H1 (cell line): Measurements from ENCODE around the gene SEC63. TPM values are rescaled to one million over a fixed set of nuclear protein-coding genes. Genes with fewer than 3 reads are reported as not detected.
"Not testable (repeated sequence)": the region's sequence is repeated elsewhere in the genome, so short reads cannot be mapped to it uniquely, and the experiment has no call there.

Experiments
- CTCF ChIA-PET: fragments of 300-600 bp; sonication (Branson Sonifier 250); formaldehyde crosslinking; loops from one replicate; lab custom pipeline; 2021; ENCODE audit not compliant: partially characterized antibody; lab: Charles Lee
- POLR2A ChIA-PET: fragments of 300-600 bp; sonication (Branson Sonifier 250); formaldehyde crosslinking; loops from one replicate; lab custom pipeline; 2021; ENCODE audit warnings: inconsistent platforms; ENCODE audit not compliant: partially characterized antibody; lab: Charles Lee
- DNase-seq, 2 experiments: peaks; one replicate each; pipeline versions ENCODE4 v3.0.0 to v3.0.0-alpha.2; 2010 to 2022; ENCODE audit warnings: low spot score in 2 of 2, low read depth in 1 of 2, mixed read lengths in 1 of 2
- FAIRE-seq: peaks from 2 replicates; lab custom pipeline; 2011; peaks lifted over from hg19 to GRCh38; lab: Jason Lieb, UNC
- H2AFZ ChIP-seq: 2 replicates; pipeline ENCODE4 v1.8.1; 2012; ENCODE audit warnings: low read length, inconsistent platforms
- H2AK5ac ChIP-seq: 2 replicates; pipeline ENCODE4 v1.6.1; 2013; ENCODE audit warnings: low read depth, low read length
- H2BK120ac ChIP-seq: replicated peaks from 2 replicates; pipeline ENCODE3; 2013; ENCODE audit warnings: low read depth, low read length, inconsistent platforms
- H2BK12ac ChIP-seq: 2 replicates; pipeline ENCODE4 v1.6.1; 2013; ENCODE audit warnings: low read depth, low read length
- H2BK15ac ChIP-seq: 2 replicates; pipeline ENCODE4 v1.6.1; 2013; ENCODE audit warnings: low read length
- H2BK20ac ChIP-seq: 2 replicates; pipeline ENCODE4 v1.6.1; 2013; ENCODE audit warnings: low read length
- H2BK5ac ChIP-seq: 2 replicates; pipeline ENCODE4 v1.6.1; 2013; ENCODE audit warnings: low read depth, low read length
- H3K14ac ChIP-seq: 2 replicates; pipeline ENCODE4 v1.6.1; 2013; ENCODE audit warnings: inconsistent platforms; ENCODE audit not compliant: insufficient read length
- H3K18ac ChIP-seq: 2 replicates; pipeline ENCODE4 v1.6.1; 2013; ENCODE audit warnings: low read length; ENCODE audit errors: extremely low read depth
- H3K23ac ChIP-seq: 2 replicates; pipeline ENCODE4 v1.6.1; 2013; ENCODE audit warnings: inconsistent platforms; ENCODE audit not compliant: insufficient read length
- H3K23me2 ChIP-seq: 2 replicates; pipeline ENCODE4 v1.6.1; 2013; ENCODE audit warnings: low read depth, low read length
- H3K27ac ChIP-seq: 2 replicates; pipeline ENCODE4 v1.6.1; 2011; ENCODE audit warnings: low read depth, low read length, inconsistent platforms
- H3K27me3 ChIP-seq, 4 experiments: replicated peaks in 1 of 4; 1 replicate in 1 of 4; 2 replicates in 3 of 4; pipeline versions ENCODE4 v1.6.1 to v1.8.1; 2011 to 2013; ENCODE audit warnings: low read length in 3 of 4, mild to moderate bottlenecking in 3 of 4, inconsistent platforms in 2 of 4, mixed read lengths in 2 of 4, moderate library complexity in 1 of 4; ENCODE audit not compliant: control insufficient read depth in 3 of 4, insufficient read depth in 3 of 4; ENCODE audit errors: extremely low read depth in 1 of 4
- H3K36me3 ChIP-seq, 4 experiments: 2 replicates each; pipeline versions ENCODE4 v1.6.1 to v1.8.1; 2011 to 2013; ENCODE audit warnings: mild to moderate bottlenecking in 4 of 4, low read length in 3 of 4, moderate library complexity in 2 of 4, control low read depth in 1 of 4, inconsistent platforms in 1 of 4; ENCODE audit not compliant: insufficient read depth in 4 of 4, control insufficient read depth in 2 of 4
- H3K4ac ChIP-seq: replicated peaks from 2 replicates; pipeline ENCODE3; 2013; ENCODE audit warnings: low read length, low read depth, mixed read lengths, inconsistent platforms; ENCODE audit not compliant: insufficient read length
- H3K4me1 ChIP-seq, 4 experiments: replicated peaks in 1 of 4; 1 replicate in 1 of 4; 2 replicates in 3 of 4; pipeline versions ENCODE4 v1.6.1 to v1.8.1; 2011 to 2013; ENCODE audit warnings: low read length in 3 of 4, inconsistent platforms in 2 of 4, mixed read lengths in 1 of 4; ENCODE audit not compliant: insufficient read depth in 4 of 4, control insufficient read depth in 3 of 4
- H3K4me2 ChIP-seq, 2 experiments: 2 replicates each; pipeline versions ENCODE4 v1.6.1 to v1.8.1; 2011 to 2013; ENCODE audit warnings: low read depth in 2 of 2, low read length in 2 of 2, control low read depth in 1 of 2, inconsistent platforms in 1 of 2, mild to moderate bottlenecking in 1 of 2; ENCODE audit not compliant: insufficient read depth in 1 of 2
- H3K4me3 ChIP-seq, 4 experiments: fragments of 200-600, 300-600 bp in 1 of 4; sonication (generic), shearing (Covaris generic), sonication (Bioruptor Twin) in 1 of 4; 2 replicates each; pipeline versions ENCODE4 v1.5.1 to v1.8.1; 2011 to 2016; ENCODE audit warnings: low read length in 4 of 4, low read depth in 3 of 4, control low read depth in 2 of 4, inconsistent platforms in 2 of 4, mild to moderate bottlenecking in 2 of 4, mixed read lengths in 1 of 4, moderate library complexity in 1 of 4; ENCODE audit not compliant: insufficient read depth in 2 of 4; ENCODE audit errors: extremely low read depth in 1 of 4
- H3K56ac ChIP-seq: replicated peaks from 2 replicates; pipeline ENCODE3; 2013; ENCODE audit warnings: low read depth, mild to moderate bottlenecking, mixed read lengths, low read length, inconsistent platforms; ENCODE audit not compliant: insufficient read length
- H3K79me1 ChIP-seq: 2 replicates; pipeline ENCODE4 v1.6.1; 2013; ENCODE audit warnings: low read depth, low read length, control low read depth
- H3K79me2 ChIP-seq, 2 experiments: 2 replicates each; pipeline versions ENCODE4 v1.6.1 to v1.8.1; 2012 to 2013; ENCODE audit warnings: low read length in 2 of 2, mild to moderate bottlenecking in 2 of 2, inconsistent platforms in 1 of 2; ENCODE audit not compliant: insufficient read depth in 2 of 2, control insufficient read depth in 1 of 2
- H3K9ac ChIP-seq, 4 experiments: replicated peaks in 1 of 4; 1 replicate in 1 of 4; 2 replicates in 3 of 4; pipeline versions ENCODE4 v1.6.1 to v1.8.1; 2011 to 2013; ENCODE audit warnings: low read depth in 3 of 4, low read length in 3 of 4, control low read depth in 2 of 4, mild to moderate bottlenecking in 2 of 4, moderate library complexity in 2 of 4, inconsistent platforms in 1 of 4; ENCODE audit errors: extremely low read depth in 1 of 4
- H3K9me3 ChIP-seq, 2 experiments: 2 replicates each; pipeline versions ENCODE4 v1.6.1 to v1.8.1; 2012 to 2013; ENCODE audit warnings: mild to moderate bottlenecking in 2 of 2, moderate library complexity in 2 of 2, control low read depth in 1 of 2, inconsistent platforms in 1 of 2, low read depth in 1 of 2, low read length in 1 of 2, mixed read lengths in 1 of 2; ENCODE audit not compliant: insufficient read depth in 2 of 2
- H4K20me1 ChIP-seq, 2 experiments: replicated peaks in 1 of 2; 2 replicates each; pipeline versions ENCODE3 to v1.8.1; 2011 to 2013; ENCODE audit warnings: inconsistent platforms in 2 of 2, low read length in 2 of 2, mild to moderate bottlenecking in 1 of 2; ENCODE audit not compliant: insufficient read depth in 2 of 2, control insufficient read depth in 1 of 2
- H4K5ac ChIP-seq: 2 replicates; pipeline ENCODE4 v1.6.1; 2013; ENCODE audit warnings: low read length, low read depth, mixed read lengths, inconsistent platforms; ENCODE audit not compliant: insufficient read length
- H4K8ac ChIP-seq: 2 replicates; pipeline ENCODE4 v1.8.0; 2013; ENCODE audit warnings: mild to moderate bottlenecking, moderate library complexity, low read length, inconsistent platforms; ENCODE audit not compliant: insufficient read depth; ENCODE audit errors: extremely low read depth
- H4K91ac ChIP-seq: replicated peaks from 2 replicates; pipeline ENCODE3; 2013; ENCODE audit warnings: low read length, mixed read lengths, inconsistent platforms; ENCODE audit not compliant: insufficient read length
- TCF12 ChIP-seq: IDR thresholded peaks from 2 replicates; pipeline ENCODE4 v1.6.1; 2011; ENCODE audit warnings: low read depth, mild to moderate bottlenecking, low read length
- WGBS, 2 experiments: shearing (Covaris generic) in 1 of 2; methylation state at CpG; one replicate each; pipeline versions ENCODE4 v1.1.6 to v1.1.7; 2013 to 2015; ENCODE audit warnings: low lambda C conversion rate in 2 of 2, mixed read lengths in 2 of 2, inconsistent platforms in 1 of 2, low coverage in 1 of 2, missing lambda C conversion rate in 1 of 2; ENCODE audit not compliant: insufficient replicate concordance in 2 of 2, insufficient coverage in 1 of 2, insufficient read length in 1 of 2; ENCODE audit errors: extremely low coverage in 1 of 2, missing lambda C conversion rate in 1 of 2; 5-methylcytosine and 5-hydroxymethylcytosine counted together
- polyA plus RNA-seq, 7 experiments: library from polyadenylated mRNA; depleted of rRNA in 3 of 7; stranded (reverse) in 5 of 7; unstranded in 2 of 7; fragments of >200 nt in 5 of 7; fragments of 200-250 nt in 2 of 7; gene quantifications; 1 replicate in 5 of 7; 2 replicates in 1 of 7; 4 replicates in 1 of 7; pipeline versions ENCODE4 v1.2.1 to v1.2.3, GENCODE V29; 2011 to 2013; ENCODE audit warnings: missing spikeins in 2 of 7, mixed read lengths in 2 of 7
- total RNA-seq: library from RNA; stranded (reverse); fragmentation: NEBNext Ultra II Directional; extraction: Animal tissue kit (Norgen Biotek cat#: 25700); gene quantifications from 2 replicates; pipeline ENCODE4 v1.2.1, GENCODE V29; 2021

Gene SEC63
- total and polyA plus RNA-seq, 2 of the 8 experiments (the other 6 are each of a cell fraction or from before 2014, with no cell fraction given): 17.3 to 121 TPM

DNA sequence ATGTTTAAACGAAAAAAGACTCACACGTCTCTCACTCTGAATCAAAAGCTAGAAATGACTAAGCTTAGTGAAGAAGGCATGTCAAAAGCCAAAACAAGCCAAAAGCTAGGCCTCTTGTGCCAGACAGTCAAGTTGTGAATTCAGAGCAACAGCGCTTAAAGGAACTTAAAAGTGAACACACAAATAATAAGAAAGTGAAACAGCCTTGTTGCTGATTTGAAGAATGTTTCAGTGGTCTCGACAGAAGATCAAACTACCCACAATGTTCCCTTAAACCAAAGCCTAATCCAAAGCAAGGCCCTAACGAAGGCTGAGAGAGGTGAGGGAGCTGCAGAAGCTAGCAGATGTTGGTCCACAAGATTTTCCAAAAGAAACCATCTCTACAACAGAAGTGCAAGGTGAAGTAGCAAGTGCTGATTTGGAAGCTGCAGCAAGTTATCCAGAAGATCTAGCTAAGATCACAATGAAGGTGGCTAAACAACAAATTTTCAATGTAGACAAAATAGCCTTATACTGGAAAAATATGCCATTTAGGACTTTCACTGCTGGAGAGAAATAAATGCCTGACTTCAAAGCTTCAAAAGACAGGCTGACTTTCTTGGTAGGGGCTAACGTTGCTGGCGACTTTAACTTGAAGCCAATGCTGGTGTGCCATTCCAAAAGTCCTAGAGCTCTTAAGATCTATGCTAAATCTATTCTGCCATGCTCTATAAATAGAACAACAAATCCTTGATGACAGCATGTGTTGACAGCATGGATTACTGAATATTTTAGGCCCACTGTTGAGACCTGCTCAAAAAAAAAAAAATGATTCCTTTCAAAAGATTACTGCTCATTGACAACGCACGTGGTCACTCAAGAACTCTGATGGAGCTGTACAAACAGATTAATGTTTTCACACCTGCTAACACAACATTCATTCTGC lies 40.3 kb downstream of the SEC63 start (continued):
- 0 out of 2 replicates have a peak, but pooled peaks have one; percentile 33 for TF ChIP-seq TCF12

GRCh38 chr6:107916961-107917360 lies 41.0 kb downstream of the SEC63 start:
- Histone ChIP-seq H3K9me3 (peaks cover 61 to 66% of the 10 kb centered on the region in 2 experiments), H3K36me3 (peaks cover 9 to 96% (median 57%) of the 10 kb centered on the region in 4 experiments), H3K4me3 (peak overlapping the region in 1 of 4 experiments; percentile 38; a peak in 3 of 8 replicates)
- H2BK20ac ChIP-seq, H3K27me3 ChIP-seq, H3K4me2 ChIP-seq, H2BK15ac ChIP-seq, FAIRE-seq, H2AK5ac ChIP-seq, H3K23me2 ChIP-seq, H3K4ac ChIP-seq, POLR2A ChIA-PET, H3K23ac ChIP-seq, H3K79me1 ChIP-seq, H2AFZ ChIP-seq, H3K9ac ChIP-seq, H4K5ac ChIP-seq, H3K14ac ChIP-seq, H2BK120ac ChIP-seq, H3K27ac ChIP-seq, H3K4me1 ChIP-seq, CTCF ChIA-PET, H2BK5ac ChIP-seq, H3K56ac ChIP-seq, H3K18ac ChIP-seq, H4K20me1 ChIP-seq, H4K91ac ChIP-seq, H4K8ac ChIP-seq, DNase-seq, H2BK12ac ChIP-seq, H3K79me2 ChIP-seq: not testable (repeated sequence)
- WGBS, 2 experiments: 92% methylated on average over 6 of the region's 6 CpGs; no CpG with 5 or more reads in 1 of the 2 experiments
